HEK293 (cell line): ENCODE data around the gene CNPPD1.

Experiments
- CTCF ChIA-PET: fragments of 350-600 bp; formaldehyde crosslinking; extraction: SDS; loops from one replicate; lab custom pipeline; 2021; ENCODE audit warnings: antibody characterized with exemption; lab: Yijun Ruan, JAX
- POLR2A ChIA-PET: fragments of 300-600 bp; formaldehyde crosslinking; extraction: SDS; loops from one replicate; lab custom pipeline; 2020; ENCODE audit warnings: antibody characterized with exemption, inconsistent platforms; lab: Yijun Ruan, JAX
- H3K27ac ChIP-seq: fragments of 200-500 bp; sonication (Bioruptor generic); 2 replicates; pipeline ENCODE4 v1.5.1; 2014; ENCODE audit warnings: low read depth, low read length, control low read depth, inconsistent platforms; ENCODE audit errors: extremely low read depth
- H3K36me3 ChIP-seq, 2 experiments: fragments of 200-500 bp in 1 of 2; sonication (Bioruptor generic) in 1 of 2; 1 replicate in 1 of 2; 2 replicates in 1 of 2; pipeline ENCODE4 v1.5.1; 2014 to 2017; ENCODE audit warnings: inconsistent platforms in 2 of 2, low read length in 2 of 2; ENCODE audit not compliant: control insufficient read depth in 2 of 2, insufficient read depth in 1 of 2
- H3K4me1 ChIP-seq: fragments of 200-500 bp; sonication (Bioruptor generic); 2 replicates; pipeline ENCODE4 v1.5.1; 2014; ENCODE audit warnings: mild to moderate bottlenecking, low read length, inconsistent platforms; ENCODE audit not compliant: control insufficient read depth, insufficient read depth
- H3K4me3 ChIP-seq: 2 replicates; pipeline ENCODE4 v1.5.1; 2011; ENCODE audit warnings: low read depth, mild to moderate bottlenecking, control low read depth, low read length, moderate library complexity
- H3K9me3 ChIP-seq: fragments of 200-500 bp; sonication (Bioruptor generic); 2 replicates; pipeline ENCODE4 v1.5.1; 2014; ENCODE audit warnings: low read depth, low read length, inconsistent platforms; ENCODE audit not compliant: control insufficient read depth, insufficient read depth
- GLI2 ChIP-seq: fragments of 450-650 bp; formaldehyde crosslinking; IDR thresholded peaks from 2 replicates; pipeline ENCODE4; 2017; ENCODE audit warnings: missing biosample characterization, missing genetic modification characterization, low read depth, borderline replicate concordance
- ZBTB7A ChIP-seq: fragments of 450-650 bp; formaldehyde crosslinking; IDR thresholded peaks from 2 replicates; pipeline ENCODE4 v1.5.1; 2016; ENCODE audit warnings: low read depth, missing biosample characterization, missing genetic modification characterization
- ZNF221 ChIP-seq: fragments of 450-650 bp; formaldehyde crosslinking; IDR thresholded peaks from 2 replicates; pipeline ENCODE4 v1.5.1; 2017; ENCODE audit warnings: missing biosample characterization, missing genetic modification characterization, borderline replicate concordance
- ZNF248 ChIP-seq: fragments of 450-650 bp; formaldehyde crosslinking; IDR thresholded peaks from 2 replicates; pipeline ENCODE4 v1.5.1; 2017; ENCODE audit warnings: missing biosample characterization, missing genetic modification characterization
- ZNF548 ChIP-seq: fragments of 450-650 bp; formaldehyde crosslinking; IDR thresholded peaks from 2 replicates; pipeline ENCODE4 v1.5.1; 2016; ENCODE audit warnings: missing biosample characterization, missing genetic modification characterization
- ZNF621 ChIP-seq: fragments of 450-650 bp; formaldehyde crosslinking; IDR thresholded peaks from 2 replicates; pipeline ENCODE4 v1.5.1; 2017; ENCODE audit warnings: missing biosample characterization, missing genetic modification characterization
- ZNF629 ChIP-seq: fragments of 450-650 bp; formaldehyde crosslinking; IDR thresholded peaks from 2 replicates; pipeline ENCODE4 v1.5.1; 2017; ENCODE audit warnings: missing biosample characterization, missing genetic modification characterization
- ZNF677 ChIP-seq: fragments of 450-650 bp; IDR thresholded peaks from 2 replicates; pipeline ENCODE4 v1.5.0; 2018; ENCODE audit warnings: missing biosample characterization, mild to moderate bottlenecking, missing genetic modification characterization, moderate library complexity
- ZNF785 ChIP-seq: fragments of 450-650 bp; formaldehyde crosslinking; IDR thresholded peaks from 2 replicates; pipeline ENCODE4 v1.5.1; 2016; ENCODE audit warnings: missing biosample characterization, missing genetic modification characterization
- ZSCAN16 ChIP-seq: fragments of 450-650 bp; formaldehyde crosslinking; IDR thresholded peaks from 2 replicates; pipeline ENCODE4 v1.5.1; 2016; ENCODE audit warnings: missing biosample characterization, missing genetic modification characterization
- ZXDB ChIP-seq: fragments of 450-650 bp; formaldehyde crosslinking; IDR thresholded peaks from 2 replicates; pipeline ENCODE4 v1.5.1; 2016; ENCODE audit warnings: missing biosample characterization, missing genetic modification characterization
- TF ChIP-seq, protein P1 (sequence below): fragments of 450-650 bp; formaldehyde crosslinking; IDR thresholded peaks from 2 replicates; pipeline ENCODE4 v1.5.1; 2016; ENCODE audit warnings: missing biosample characterization, missing genetic modification characterization, low read depth
- TF ChIP-seq, protein P2 (sequence below): fragments of 450-650 bp; formaldehyde crosslinking; IDR thresholded peaks from 2 replicates; pipeline ENCODE4 v1.5.1; 2016; ENCODE audit warnings: missing biosample characterization, missing genetic modification characterization
- TF ChIP-seq, protein P3 (sequence below): fragments of 450-650 bp; formaldehyde crosslinking; IDR thresholded peaks from 2 replicates; pipeline ENCODE4 v1.5.1; 2016; ENCODE audit warnings: missing biosample characterization, missing genetic modification characterization
- TF ChIP-seq, protein P4 (sequence below): fragments of 450-650 bp; formaldehyde crosslinking; IDR thresholded peaks from 2 replicates; pipeline ENCODE4 v1.5.1; 2016; ENCODE audit warnings: missing biosample characterization, missing genetic modification characterization
- TF ChIP-seq, protein P5 (sequence below): fragments of 450-650 bp; formaldehyde crosslinking; IDR thresholded peaks from 2 replicates; pipeline ENCODE4 v1.5.1; 2016; ENCODE audit warnings: missing biosample characterization, missing genetic modification characterization

Gene CNPPD1

DNA sequence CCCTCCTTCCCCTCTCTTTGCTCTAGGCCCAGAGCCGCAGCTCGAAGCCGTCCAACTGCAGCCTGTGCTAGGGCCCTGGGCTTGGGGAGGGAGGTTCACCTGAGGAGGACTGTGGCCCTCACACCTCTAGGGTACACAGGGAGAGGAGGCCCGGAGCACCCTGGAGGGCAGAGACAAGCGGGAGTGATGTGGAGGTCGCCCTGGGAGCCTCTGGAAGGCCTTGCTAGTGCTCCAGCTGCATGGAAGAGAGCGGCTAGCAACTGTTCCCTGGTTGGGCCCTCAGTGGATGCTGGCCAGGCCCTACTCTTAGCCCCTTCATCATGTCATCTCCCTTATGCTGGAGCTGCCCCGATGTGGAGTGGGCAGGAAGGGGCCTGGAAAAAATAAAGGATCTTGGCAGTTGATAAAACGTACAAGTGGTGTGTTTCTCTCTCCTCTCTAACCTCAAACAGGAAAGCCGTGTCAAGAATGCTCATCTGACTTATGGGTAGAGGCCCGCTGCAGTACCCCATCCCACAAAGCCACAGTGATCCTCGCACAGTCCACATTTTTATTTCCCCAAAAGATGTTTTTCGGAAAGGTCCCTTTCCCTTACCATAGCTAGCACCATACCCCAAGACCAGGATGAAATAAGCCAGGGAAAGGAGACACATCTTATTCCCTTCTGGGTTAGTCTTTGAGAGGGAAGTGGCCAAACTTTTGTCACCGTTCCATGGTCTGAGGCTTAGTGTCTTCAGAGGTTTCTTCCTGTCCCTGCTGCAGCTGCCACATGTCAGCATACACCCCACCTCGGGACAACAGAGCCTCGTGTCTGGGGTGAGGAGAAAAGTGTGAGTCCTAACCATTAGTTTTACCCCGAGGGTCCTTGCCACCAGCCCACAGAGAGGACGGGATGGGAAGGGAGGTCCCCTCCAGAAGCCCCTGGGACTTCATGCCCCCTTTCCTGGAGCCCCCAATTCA, 32.8 kb upstream of the CNPPD1 start:
- CTCF ChIA-PET, result interaction anchor here (0.6 to 3.2 kb wide), 3 partner anchors 38 to 68 kb away, joined by 4 to 8 read pairs (median 5); partner anchors contain the start of gene NHEJ1
- Histone ChIP-seq H3K36me3 (peaks cover 12 to 68% of the 10 kb centered on the region in 2 experiments; a peak in 2 of 3 replicates), H3K4me3 (no peak overlapping the region), H3K9me3 (no peaks in the 10 kb centered on the region)
- POLR2A ChIA-PET, result interaction anchor here (2.0 kb wide), 1 partner anchor 9 kb away, joined by 11 read pairs; the partner anchor contains the start of gene ABCB6
- TF ChIP-seq ZNF548 (tag by site-specific recombination) (no peak), ZNF629 (no peak), ZBTB7A (tag by site-specific recombination) (no peak), ZSCAN16 (tag by site-specific recombination) (no peak), ZXDB (tag by site-specific recombination) (no peak), ZNF677 (no peak), ZNF785 (no peak), GLI2 (tag by site-specific recombination) (no peak), ZNF248 (no peak), ZNF221 (tag by site-specific recombination) (no peak)
- TF ChIP-seq, protein P1, sequence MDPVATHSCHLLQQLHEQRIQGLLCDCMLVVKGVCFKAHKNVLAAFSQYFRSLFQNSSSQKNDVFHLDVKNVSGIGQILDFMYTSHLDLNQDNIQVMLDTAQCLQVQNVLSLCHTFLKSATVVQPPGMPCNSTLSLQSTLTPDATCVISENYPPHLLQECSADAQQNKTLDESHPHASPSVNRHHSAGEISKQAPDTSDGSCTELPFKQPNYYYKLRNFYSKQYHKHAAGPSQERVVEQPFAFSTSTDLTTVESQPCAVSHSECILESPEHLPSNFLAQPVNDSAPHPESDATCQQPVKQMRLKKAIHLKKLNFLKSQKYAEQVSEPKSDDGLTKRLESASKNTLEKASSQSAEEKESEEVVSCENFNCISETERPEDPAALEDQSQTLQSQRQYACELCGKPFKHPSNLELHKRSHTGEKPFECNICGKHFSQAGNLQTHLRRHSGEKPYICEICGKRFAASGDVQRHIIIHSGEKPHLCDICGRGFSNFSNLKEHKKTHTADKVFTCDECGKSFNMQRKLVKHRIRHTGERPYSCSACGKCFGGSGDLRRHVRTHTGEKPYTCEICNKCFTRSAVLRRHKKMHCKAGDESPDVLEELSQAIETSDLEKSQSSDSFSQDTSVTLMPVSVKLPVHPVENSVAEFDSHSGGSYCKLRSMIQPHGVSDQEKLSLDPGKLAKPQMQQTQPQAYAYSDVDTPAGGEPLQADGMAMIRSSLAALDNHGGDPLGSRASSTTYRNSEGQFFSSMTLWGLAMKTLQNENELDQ, result no peak
- TF ChIP-seq, protein P2, sequence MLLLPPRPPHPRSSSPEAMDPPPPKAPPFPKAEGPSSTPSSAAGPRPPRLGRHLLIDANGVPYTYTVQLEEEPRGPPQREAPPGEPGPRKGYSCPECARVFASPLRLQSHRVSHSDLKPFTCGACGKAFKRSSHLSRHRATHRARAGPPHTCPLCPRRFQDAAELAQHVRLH (tag by site-specific recombination), result no peak
- TF ChIP-seq, protein P3, sequence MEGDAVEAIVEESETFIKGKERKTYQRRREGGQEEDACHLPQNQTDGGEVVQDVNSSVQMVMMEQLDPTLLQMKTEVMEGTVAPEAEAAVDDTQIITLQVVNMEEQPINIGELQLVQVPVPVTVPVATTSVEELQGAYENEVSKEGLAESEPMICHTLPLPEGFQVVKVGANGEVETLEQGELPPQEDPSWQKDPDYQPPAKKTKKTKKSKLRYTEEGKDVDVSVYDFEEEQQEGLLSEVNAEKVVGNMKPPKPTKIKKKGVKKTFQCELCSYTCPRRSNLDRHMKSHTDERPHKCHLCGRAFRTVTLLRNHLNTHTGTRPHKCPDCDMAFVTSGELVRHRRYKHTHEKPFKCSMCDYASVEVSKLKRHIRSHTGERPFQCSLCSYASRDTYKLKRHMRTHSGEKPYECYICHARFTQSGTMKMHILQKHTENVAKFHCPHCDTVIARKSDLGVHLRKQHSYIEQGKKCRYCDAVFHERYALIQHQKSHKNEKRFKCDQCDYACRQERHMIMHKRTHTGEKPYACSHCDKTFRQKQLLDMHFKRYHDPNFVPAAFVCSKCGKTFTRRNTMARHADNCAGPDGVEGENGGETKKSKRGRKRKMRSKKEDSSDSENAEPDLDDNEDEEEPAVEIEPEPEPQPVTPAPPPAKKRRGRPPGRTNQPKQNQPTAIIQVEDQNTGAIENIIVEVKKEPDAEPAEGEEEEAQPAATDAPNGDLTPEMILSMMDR (tag by site-specific recombination), result no peak
- TF ChIP-seq, protein P4, sequence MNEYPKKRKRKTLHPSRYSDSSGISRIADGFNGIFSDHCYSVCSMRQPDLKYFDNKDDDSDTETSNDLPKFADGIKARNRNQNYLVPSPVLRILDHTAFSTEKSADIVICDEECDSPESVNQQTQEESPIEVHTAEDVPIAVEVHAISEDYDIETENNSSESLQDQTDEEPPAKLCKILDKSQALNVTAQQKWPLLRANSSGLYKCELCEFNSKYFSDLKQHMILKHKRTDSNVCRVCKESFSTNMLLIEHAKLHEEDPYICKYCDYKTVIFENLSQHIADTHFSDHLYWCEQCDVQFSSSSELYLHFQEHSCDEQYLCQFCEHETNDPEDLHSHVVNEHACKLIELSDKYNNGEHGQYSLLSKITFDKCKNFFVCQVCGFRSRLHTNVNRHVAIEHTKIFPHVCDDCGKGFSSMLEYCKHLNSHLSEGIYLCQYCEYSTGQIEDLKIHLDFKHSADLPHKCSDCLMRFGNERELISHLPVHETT (tag by site-specific recombination), result no peak
- TF ChIP-seq, all 188 proteins: peak for 0
- Histone ChIP-seq H3K27ac (no peak overlapping the region), H3K4me1 (peaks cover 8% of the 10 kb centered on the region)

DNA sequence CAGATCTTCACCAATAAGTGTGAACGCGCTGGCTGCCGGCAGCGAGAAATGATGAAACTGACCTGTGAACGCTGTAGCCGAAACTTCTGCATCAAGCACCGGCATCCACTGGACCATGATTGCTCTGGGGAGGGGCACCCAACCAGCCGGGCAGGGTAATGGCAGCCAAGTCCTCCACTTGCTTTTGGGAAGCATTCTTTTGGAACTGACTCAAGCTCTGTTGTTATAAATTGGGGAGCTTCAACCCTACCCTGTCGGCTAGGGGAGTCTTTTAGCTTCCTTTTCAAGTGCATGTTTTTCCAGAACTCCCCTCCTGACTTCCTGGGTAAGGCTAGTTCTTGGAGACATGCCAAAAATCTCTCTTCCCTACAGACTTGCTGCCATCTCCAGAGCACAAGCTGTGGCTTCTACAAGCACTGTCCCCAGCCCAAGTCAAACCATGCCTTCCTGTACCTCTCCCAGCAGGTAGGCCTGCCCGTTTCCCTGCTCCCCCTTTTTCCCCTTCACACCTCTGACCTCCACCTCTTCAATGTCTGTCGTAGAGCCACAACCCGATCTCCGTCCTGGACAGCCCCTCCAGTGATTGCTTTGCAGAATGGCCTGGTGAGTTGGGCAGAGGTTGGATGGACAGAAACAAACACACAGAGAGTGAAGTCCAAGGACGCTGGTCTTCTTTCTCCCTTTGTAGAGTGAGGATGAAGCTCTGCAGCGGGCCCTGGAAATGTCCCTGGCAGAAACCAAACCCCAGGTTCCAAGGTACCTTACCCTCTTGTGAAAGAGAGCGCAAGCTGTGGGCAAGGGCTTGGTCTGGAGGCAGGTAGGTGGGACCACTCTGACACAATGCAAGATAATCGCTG, 31.4 kb upstream of the CNPPD1 start:
- Histone ChIP-seq H3K9me3 (no peaks in the 10 kb centered on the region), H3K36me3 (peaks cover 12 to 54% of the 10 kb centered on the region in 2 experiments; a peak in 2 of 3 replicates), H3K4me3 (no peak overlapping the region), H3K27ac (no peak overlapping the region)
- CTCF ChIA-PET, result interaction anchor here (0.7 to 3.2 kb wide), 4 partner anchors 35 to 499 kb away, joined by 3 to 8 read pairs (median 4); no protein-coding TSS in a partner anchor
- no peak for TF ChIP-seq ZNF621
- TF ChIP-seq, protein P5, sequence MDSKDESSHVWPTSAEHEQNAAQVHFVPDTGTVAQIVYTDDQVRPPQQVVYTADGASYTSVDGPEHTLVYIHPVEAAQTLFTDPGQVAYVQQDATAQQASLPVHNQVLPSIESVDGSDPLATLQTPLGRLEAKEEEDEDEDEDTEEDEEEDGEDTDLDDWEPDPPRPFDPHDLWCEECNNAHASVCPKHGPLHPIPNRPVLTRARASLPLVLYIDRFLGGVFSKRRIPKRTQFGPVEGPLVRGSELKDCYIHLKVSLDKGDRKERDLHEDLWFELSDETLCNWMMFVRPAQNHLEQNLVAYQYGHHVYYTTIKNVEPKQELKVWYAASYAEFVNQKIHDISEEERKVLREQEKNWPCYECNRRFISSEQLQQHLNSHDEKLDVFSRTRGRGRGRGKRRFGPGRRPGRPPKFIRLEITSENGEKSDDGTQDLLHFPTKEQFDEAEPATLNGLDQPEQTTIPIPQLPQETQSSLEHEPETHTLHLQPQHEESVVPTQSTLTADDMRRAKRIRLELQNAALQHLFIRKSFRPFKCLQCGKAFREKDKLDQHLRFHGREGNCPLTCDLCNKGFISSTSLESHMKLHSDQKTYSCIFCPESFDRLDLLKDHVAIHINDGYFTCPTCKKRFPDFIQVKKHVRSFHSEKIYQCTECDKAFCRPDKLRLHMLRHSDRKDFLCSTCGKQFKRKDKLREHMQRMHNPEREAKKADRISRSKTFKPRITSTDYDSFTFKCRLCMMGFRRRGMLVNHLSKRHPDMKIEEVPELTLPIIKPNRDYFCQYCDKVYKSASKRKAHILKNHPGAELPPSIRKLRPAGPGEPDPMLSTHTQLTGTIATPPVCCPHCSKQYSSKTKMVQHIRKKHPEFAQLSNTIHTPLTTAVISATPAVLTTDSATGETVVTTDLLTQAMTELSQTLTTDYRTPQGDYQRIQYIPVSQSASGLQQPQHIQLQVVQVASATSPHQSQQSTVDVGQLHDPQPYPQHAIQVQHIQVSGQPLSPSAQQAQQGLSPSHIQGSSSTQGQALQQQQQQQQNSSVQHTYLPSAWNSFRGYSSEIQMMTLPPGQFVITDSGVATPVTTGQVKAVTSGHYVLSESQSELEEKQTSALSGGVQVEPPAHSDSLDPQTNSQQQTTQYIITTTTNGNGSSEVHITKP, result peak; percentile 97
- TF ChIP-seq, all 188 proteins: peak for 1
- POLR2A ChIA-PET, result interaction anchor here (1.4 to 2.6 kb wide), 5 partner anchors 10 to 71 kb away, joined by 8 to 27 read pairs (median 11); partner anchors contain the start of genes ABCB6, ANKZF1, ATG9A and CNPPD1
- H3K4me1 ChIP-seq, result peaks cover 8% of the 10 kb centered on the region
